ENCODE results near the gene RBM47. TPM values are rescaled to one million over a fixed set of nuclear protein-coding genes. Genes with fewer than 3 reads are reported as not detected.

RBM47 gene
- total and polyA plus RNA-seq, 2 experiments from 2014 or later: 35.6 to 139 TPM

DNA sequence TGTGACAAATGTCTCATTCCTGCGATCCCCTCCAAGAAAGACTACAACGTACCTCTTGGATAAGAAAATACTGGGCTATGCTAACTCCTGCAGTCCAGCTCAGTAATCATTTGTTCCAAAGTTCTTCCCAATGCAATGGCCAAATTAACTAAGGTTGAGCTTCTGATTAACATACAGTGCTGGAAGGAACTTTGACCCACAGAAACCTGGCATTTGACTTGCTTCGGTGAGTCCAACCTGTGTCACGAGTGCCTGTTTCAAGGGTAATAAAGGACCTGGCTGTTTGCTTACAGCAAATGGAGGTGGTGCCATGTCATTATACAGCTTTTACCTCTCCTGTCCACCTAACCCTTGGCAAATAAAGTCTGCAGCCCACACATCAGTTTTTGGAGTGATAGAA lies 83.2 kb downstream of the RBM47 start:
- peak overlapping the region; percentile 20; the same call in 1 of the 2 replicates for H3K27ac ChIP-seq (ENCODE audit: low read depth)
- ATAC-seq: no peak
- Mint-ChIP-seq H3K27me3 (ENCODE audit: insufficient read depth, low read depth, poor library complexity) (peaks cover 2% of the 10 kb centered on the region), H3K4me3 (no peak overlapping the region), H3K36me3 (ENCODE audit: low read depth) (peaks cover 73% of the 10 kb centered on the region), H3K27ac (no peak overlapping the region), H3K9me3 (no peaks in the 10 kb centered on the region), H3K4me1 (peaks cover 18% of the 10 kb centered on the region)
- H3K4me2 ChIP-seq: no peak overlapping the region
- peaks cover 78% of the 10 kb centered on the region for H3K79me2 ChIP-seq (replicated peaks; ENCODE audit: insufficient read depth)
- H3K9me2 ChIP-seq (ENCODE audit: insufficient read depth): no peaks in the 10 kb centered on the region
- no peak overlapping the region for H2AFZ ChIP-seq
- peaks cover 22% of the 10 kb centered on the region for H3K36me3 ChIP-seq (ENCODE audit: insufficient read depth)
- no peak overlapping the region for H3K4me3 ChIP-seq
- no peaks in the 10 kb centered on the region for H3F3A ChIP-seq (replicated peaks; ENCODE audit: low read depth)
- peaks cover 22% of the 10 kb centered on the region for H4K20me1 ChIP-seq (replicated peaks; ENCODE audit: insufficient read depth)
- peaks cover 10% of the 10 kb centered on the region; the same call in 1 of the 2 replicates for H3K4me1 ChIP-seq (ENCODE audit: insufficient read depth)
- TF ChIP-seq STAT1 (IDR thresholded peaks at IDR 0.05; ENCODE audit: unreplicated experiment) (no peak), EZH2 (IDR thresholded peaks at IDR 0.05; ENCODE audit: low read depth, unreplicated experiment) (no peak), NANOG (IDR thresholded peaks at IDR 0.05; ENCODE audit: borderline replicate concordance) (no peak), ZNF331 (CRISPR knock-in tag; IDR thresholded peaks at IDR 0.05; ENCODE audit: low read depth) (no peak), CTCF (conservative IDR thresholded peaks at IDR 0.05; ENCODE audit: low read depth in 2 of 2) (no peak), JUNB (IDR thresholded peaks at IDR 0.05; ENCODE audit: unreplicated experiment) (no peak), ZNF114 (CRISPR knock-in tag; IDR thresholded peaks at IDR 0.05) (no peak), EZH2phosphoT487 (IDR thresholded peaks at IDR 0.05; ENCODE audit: unreplicated experiment) (no peak), POLR2AphosphoS5 (IDR thresholded peaks at IDR 0.05; ENCODE audit: low read depth) (no peak), REST (IDR thresholded peaks at IDR 0.05; ENCODE audit: unreplicated experiment) (no peak), CREB1 (CRISPR knock-in tag; IDR thresholded peaks at IDR 0.05; ENCODE audit: low read depth) (no peak)
- TF ChIP-seq, protein P1, sequence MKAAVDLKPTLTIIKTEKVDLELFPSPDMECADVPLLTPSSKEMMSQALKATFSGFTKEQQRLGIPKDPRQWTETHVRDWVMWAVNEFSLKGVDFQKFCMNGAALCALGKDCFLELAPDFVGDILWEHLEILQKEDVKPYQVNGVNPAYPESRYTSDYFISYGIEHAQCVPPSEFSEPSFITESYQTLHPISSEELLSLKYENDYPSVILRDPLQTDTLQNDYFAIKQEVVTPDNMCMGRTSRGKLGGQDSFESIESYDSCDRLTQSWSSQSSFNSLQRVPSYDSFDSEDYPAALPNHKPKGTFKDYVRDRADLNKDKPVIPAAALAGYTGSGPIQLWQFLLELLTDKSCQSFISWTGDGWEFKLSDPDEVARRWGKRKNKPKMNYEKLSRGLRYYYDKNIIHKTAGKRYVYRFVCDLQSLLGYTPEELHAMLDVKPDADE (IDR thresholded peaks at IDR 0.05): no peak
- TF ChIP-seq, protein P2, sequence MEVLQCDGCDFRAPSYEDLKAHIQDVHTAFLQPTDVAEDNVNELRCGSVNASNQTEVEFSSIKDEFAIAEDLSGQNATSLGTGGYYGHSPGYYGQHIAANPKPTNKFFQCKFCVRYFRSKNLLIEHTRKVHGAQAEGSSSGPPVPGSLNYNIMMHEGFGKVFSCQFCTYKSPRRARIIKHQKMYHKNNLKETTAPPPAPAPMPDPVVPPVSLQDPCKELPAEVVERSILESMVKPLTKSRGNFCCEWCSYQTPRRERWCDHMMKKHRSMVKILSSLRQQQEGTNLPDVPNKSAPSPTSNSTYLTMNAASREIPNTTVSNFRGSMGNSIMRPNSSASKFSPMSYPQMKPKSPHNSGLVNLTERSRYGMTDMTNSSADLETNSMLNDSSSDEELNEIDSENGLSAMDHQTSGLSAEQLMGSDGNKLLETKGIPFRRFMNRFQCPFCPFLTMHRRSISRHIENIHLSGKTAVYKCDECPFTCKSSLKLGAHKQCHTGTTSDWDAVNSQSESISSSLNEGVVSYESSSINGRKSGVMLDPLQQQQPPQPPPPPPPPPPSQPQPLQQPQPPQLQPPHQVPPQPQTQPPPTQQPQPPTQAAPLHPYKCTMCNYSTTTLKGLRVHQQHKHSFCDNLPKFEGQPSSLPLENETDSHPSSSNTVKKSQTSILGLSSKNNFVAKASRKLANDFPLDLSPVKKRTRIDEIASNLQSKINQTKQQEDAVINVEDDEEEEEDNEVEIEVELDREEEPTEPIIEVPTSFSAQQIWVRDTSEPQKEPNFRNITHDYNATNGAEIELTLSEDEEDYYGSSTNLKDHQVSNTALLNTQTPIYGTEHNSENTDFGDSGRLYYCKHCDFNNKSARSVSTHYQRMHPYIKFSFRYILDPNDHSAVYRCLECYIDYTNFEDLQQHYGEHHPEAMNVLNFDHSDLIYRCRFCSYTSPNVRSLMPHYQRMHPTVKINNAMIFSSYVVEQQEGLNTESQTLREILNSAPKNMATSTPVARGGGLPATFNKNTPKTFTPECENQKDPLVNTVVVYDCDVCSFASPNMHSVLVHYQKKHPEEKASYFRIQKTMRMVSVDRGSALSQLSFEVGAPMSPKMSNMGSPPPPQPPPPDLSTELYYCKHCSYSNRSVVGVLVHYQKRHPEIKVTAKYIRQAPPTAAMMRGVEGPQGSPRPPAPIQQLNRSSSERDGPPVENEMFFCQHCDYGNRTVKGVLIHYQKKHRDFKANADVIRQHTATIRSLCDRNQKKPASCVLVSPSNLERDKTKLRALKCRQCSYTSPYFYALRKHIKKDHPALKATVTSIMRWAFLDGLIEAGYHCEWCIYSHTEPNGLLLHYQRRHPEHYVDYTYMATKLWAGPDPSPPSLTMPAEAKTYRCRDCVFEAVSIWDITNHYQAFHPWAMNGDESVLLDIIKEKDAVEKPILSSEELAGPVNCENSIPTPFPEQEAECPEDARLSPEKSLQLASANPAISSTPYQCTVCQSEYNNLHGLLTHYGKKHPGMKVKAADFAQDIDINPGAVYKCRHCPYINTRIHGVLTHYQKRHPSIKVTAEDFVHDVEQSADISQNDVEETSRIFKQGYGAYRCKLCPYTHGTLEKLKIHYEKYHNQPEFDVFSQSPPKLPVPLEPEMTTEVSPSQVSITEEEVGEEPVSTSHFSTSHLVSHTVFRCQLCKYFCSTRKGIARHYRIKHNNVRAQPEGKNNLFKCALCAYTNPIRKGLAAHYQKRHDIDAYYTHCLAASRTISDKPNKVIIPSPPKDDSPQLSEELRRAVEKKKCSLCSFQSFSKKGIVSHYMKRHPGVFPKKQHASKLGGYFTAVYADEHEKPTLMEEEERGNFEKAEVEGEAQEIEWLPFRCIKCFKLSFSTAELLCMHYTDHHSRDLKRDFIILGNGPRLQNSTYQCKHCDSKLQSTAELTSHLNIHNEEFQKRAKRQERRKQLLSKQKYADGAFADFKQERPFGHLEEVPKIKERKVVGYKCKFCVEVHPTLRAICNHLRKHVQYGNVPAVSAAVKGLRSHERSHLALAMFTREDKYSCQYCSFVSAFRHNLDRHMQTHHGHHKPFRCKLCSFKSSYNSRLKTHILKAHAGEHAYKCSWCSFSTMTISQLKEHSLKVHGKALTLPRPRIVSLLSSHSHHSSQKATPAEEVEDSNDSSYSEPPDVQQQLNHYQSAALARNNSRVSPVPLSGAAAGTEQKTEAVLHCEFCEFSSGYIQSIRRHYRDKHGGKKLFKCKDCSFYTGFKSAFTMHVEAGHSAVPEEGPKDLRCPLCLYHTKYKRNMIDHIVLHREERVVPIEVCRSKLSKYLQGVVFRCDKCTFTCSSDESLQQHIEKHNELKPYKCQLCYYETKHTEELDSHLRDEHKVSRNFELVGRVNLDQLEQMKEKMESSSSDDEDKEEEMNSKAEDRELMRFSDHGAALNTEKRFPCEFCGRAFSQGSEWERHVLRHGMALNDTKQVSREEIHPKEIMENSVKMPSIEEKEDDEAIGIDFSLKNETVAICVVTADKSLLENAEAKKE (CRISPR knock-in tag; IDR thresholded peaks at IDR 0.05): no peak
- DNase-seq (ENCODE audit: low spot score): no peak
- H3K27me3 ChIP-seq (ENCODE audit: insufficient read depth): no peaks in the 10 kb centered on the region

All from GM23338 (cell line).